Transverse colon (tissue), 4 donors: Measurements from ENCODE around the gene ZNF574. TPM values are rescaled to one million over a fixed set of nuclear protein-coding genes. Genes with fewer than 3 reads are reported as not detected.

Experiments used
- DNase-seq: peaks from one replicate; pipeline ENCODE4 v3.0.0-alpha.2; 2019
- H3K27ac ChIP-seq, 4 donors: fragments of 200-600 bp; sonication (generic); 2 replicates each; pipeline ENCODE4 v1.5.1; 2016 to 2018; ENCODE audit warnings: inconsistent platforms in 4 of 4
- H3K27me3 ChIP-seq: fragments of 200-600 bp; sonication (generic); 2 replicates; pipeline ENCODE4 v1.5.1; 2017; ENCODE audit warnings: inconsistent platforms
- H3K36me3 ChIP-seq, 4 donors: fragments of 200-600 bp; sonication (generic); 2 replicates each; pipeline ENCODE4 v1.5.1; 2017 to 2019; ENCODE audit warnings: inconsistent platforms in 4 of 4
- H3K4me1 ChIP-seq, 4 donors: fragments of 200-600 bp; sonication (generic); 2 replicates each; pipeline ENCODE4 v1.5.1; 2017 to 2020; ENCODE audit warnings: inconsistent platforms in 4 of 4
- H3K4me3 ChIP-seq, 4 donors: fragments of 200-600 bp; sonication (generic); 1 replicate in 1 of 4; 2 replicates in 3 of 4; pipeline versions ENCODE4 v1.5.1 to v1.6.1; 2017 to 2019; ENCODE audit warnings: inconsistent platforms in 4 of 4
- H3K9me3 ChIP-seq, 2 donors: fragments of 200-600 bp; sonication (generic); 2 replicates each; pipeline ENCODE4 v1.5.1; 2017 to 2019; ENCODE audit warnings: inconsistent platforms in 2 of 2
- EP300 ChIP-seq: sonication (generic); formaldehyde crosslinking; IDR thresholded peaks from one replicate; pipeline ENCODE4 v1.6.1; 2017; ENCODE audit warnings: antibody characterized with exemption, low read depth
- POLR2A ChIP-seq: fragments of 450-650 bp; IDR thresholded peaks from one replicate; pipeline ENCODE4 v1.6.1; 2016; ENCODE audit warnings: antibody characterized with exemption, mild to moderate bottlenecking, moderate library complexity
- POLR2AphosphoS5 ChIP-seq, 3 donors: sonication (generic); formaldehyde crosslinking; IDR thresholded peaks; one replicate each; pipeline ENCODE4 v1.6.1; 2016; ENCODE audit warnings: antibody characterized with exemption in 3 of 3
- WGBS, 2 donors: methylation state at CpG; one replicate each; pipeline ENCODE4 v1.1.5; 2018; ENCODE audit warnings: low coverage in 1 of 2; 5-methylcytosine and 5-hydroxymethylcytosine counted together
- in situ Hi-C, 4 donors: fragments of 200-750 bp; cut with MboI; loops; one replicate each; pipeline versions ENCODE4 v1.15.0 to v1.15.1; 2017; ENCODE audit warnings: low sequenced_read_pairs in 3 of 4, low pct_ligation_motif_present in 1 of 4, low pct_unique_long_range_greater_than_20kb in 1 of 4
- intact Hi-C: fragments of 100-400 bp; cut with DNase I; formaldehyde crosslinking; loops from one replicate; pipeline ENCODE4 v1.15.1; 2023; ENCODE audit warnings: low total_unique reads
- total RNA-seq, 4 donors: library from RNA; depleted of rRNA; stranded (reverse); fragments of >200 nt; gene quantifications; one replicate each; pipeline ENCODE4 v1.1.0, GENCODE V29; 2016
- TF ChIP-seq, protein P1 (sequence below), 5 experiments: fragments of 200-600 bp in 3 of 5; fragments of 450-650 bp in 2 of 5; sonication (generic) in 3 of 5; IDR thresholded peaks; 1 replicate in 2 of 5; 2 replicates in 3 of 5; pipeline ENCODE4 v1.5.1; 2016 to 2017; ENCODE audit warnings: antibody characterized with exemption in 5 of 5, inconsistent platforms in 3 of 5, mild to moderate bottlenecking in 2 of 5, moderate library complexity in 1 of 5

Gene ZNF574
- total RNA-seq, 4 donors from 2014 or later: 8.0 to 18.7 (median 16.5) TPM

DNA sequence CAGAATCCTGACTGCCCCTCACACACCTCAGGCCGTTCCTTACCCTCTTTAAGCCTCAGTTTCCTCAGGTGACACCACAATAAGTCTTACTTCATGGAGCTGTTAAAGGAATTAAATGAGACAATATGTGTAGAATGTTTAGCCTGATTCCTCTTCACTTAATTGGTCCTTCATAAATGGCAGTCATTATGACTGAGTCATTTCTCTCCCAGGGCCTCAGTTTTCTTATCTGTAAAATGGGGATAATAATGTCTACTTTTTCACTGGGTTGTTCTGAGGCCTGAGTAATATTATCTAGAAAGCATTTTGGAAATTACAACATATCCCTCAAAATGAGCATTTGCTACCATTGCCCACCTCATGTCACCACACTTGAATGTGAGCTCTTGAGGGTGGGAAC lies 34.7 kb downstream of the ZNF574 start:
- in situ Hi-C loops: loop anchor here in 3 of 4 donors (10.0 to 25.0 kb wide), 2 partner anchors 202 to 214 kb away; partner anchors contain the start of genes PAFAH1B3 (in 2 of the 3), PRR19 (in 2 of the 3), TMEM145 (in 2 of the 3) and MEGF8 (in 1 of the 3)
- Histone ChIP-seq H3K9me3 (no peaks in the 10 kb centered on the region), H3K4me3 (no peak overlapping the region), H3K27me3 (peaks cover 12% of the 10 kb centered on the region), H3K36me3 (no peaks in the 10 kb centered on the region), H3K4me1 (peaks cover 0 to 11% (median 2%) of the 10 kb centered on the region in 4 donors), H3K27ac (no peak overlapping the region)
- 70% methylated on average over 1 of the region's 1 CpG; no CpG with 5 or more reads in 1 of the 2 donors for WGBS, 2 donors
- no peak for TF ChIP-seq EP300
- TF ChIP-seq POLR2AphosphoS5 (IDR thresholded peaks at IDR 0.05): no peak
- no peak for TF ChIP-seq POLR2A
- TF ChIP-seq, protein P1, sequence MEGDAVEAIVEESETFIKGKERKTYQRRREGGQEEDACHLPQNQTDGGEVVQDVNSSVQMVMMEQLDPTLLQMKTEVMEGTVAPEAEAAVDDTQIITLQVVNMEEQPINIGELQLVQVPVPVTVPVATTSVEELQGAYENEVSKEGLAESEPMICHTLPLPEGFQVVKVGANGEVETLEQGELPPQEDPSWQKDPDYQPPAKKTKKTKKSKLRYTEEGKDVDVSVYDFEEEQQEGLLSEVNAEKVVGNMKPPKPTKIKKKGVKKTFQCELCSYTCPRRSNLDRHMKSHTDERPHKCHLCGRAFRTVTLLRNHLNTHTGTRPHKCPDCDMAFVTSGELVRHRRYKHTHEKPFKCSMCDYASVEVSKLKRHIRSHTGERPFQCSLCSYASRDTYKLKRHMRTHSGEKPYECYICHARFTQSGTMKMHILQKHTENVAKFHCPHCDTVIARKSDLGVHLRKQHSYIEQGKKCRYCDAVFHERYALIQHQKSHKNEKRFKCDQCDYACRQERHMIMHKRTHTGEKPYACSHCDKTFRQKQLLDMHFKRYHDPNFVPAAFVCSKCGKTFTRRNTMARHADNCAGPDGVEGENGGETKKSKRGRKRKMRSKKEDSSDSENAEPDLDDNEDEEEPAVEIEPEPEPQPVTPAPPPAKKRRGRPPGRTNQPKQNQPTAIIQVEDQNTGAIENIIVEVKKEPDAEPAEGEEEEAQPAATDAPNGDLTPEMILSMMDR (IDR thresholded peaks at IDR 0.05): no peak
- no peak for DNase-seq
- intact Hi-C loops: no loop called here

DNA sequence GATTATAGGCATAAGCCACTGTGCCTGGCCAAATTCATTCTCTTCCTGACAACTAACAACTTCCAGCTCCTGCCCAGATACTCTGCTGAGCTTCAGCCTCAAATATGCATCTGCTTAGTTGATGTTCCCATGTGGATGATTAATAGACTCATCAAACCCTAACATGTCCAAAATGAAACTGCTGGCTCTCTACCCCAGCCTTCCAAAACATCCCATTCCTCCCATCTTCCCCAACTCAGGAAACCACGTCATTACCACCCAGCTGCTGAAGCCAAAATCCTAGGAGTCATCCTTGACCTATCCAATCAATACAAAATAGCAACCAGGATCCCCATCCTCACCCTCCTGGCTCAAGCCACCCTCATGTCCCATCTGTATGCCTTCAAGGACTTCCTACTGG lies 35.4 kb downstream of the ZNF574 start:
- Histone ChIP-seq H3K4me3 (no peak overlapping the region), H3K9me3 (no peaks in the 10 kb centered on the region), H3K4me1 (peaks cover 0 to 11% (median 2%) of the 10 kb centered on the region in 4 donors), H3K27ac (no peak overlapping the region), H3K27me3 (peaks cover 10% of the 10 kb centered on the region), H3K36me3 (no peaks in the 10 kb centered on the region)
- intact Hi-C loops (no loop called here), in situ Hi-C loops (loop anchor here in 3 of 4 donors (10.0 to 25.0 kb wide), 2 partner anchors 201 to 213 kb away; partner anchors contain the start of genes PAFAH1B3 (in 2 of the 3), PRR19 (in 2 of the 3), TMEM145 (in 2 of the 3) and MEGF8 (in 1 of the 3))
- WGBS, 2 donors: 77% methylated on average over 1 of the region's 1 CpG; no CpG with 5 or more reads in 1 of the 2 donors
- DNase-seq: no peak
- TF ChIP-seq POLR2AphosphoS5 (IDR thresholded peaks at IDR 0.05): no peak
- TF ChIP-seq POLR2A: no peak
- TF ChIP-seq EP300: no peak
- TF ChIP-seq, protein P1 (IDR thresholded peaks at IDR 0.05): no peak

DNA sequence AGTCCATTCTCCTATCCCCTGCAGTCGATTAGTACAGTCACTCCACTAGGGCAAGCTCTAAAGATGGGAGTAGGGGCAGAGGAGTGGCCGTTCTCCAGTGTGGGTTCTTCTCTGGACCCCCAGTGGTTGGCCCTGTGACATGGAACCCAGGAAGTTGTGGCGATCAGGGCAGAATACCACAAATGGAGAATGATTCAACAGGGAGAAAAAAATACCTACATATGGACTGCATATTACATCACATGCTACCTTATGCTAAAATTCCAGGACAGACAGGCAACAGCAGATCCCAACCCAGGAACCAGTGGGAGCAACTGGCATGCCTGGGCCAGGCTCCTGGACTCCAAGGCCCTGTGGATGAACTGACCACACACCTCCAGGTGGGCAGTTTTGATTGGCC lies 35.8 kb downstream of the ZNF574 start:
- DNase-seq: no peak
- H3K4me1 ChIP-seq: peaks cover 0 to 11% (median 2%) of the 10 kb centered on the region in 4 donors
- H3K27ac ChIP-seq: no peak overlapping the region
- in situ Hi-C loops (loop anchor here in 3 of 4 donors (10.0 to 25.0 kb wide), 2 partner anchors 200 to 213 kb away; partner anchors contain the start of genes PAFAH1B3 (in 2 of the 3), PRR19 (in 2 of the 3), TMEM145 (in 2 of the 3) and MEGF8 (in 1 of the 3)), intact Hi-C loops (no loop called here)
- TF ChIP-seq, protein P1 (IDR thresholded peaks at IDR 0.05): no peak
- TF ChIP-seq EP300: no peak
- no peak for TF ChIP-seq POLR2A
- TF ChIP-seq POLR2AphosphoS5 (IDR thresholded peaks at IDR 0.05): no peak
- H3K9me3 ChIP-seq: no peaks in the 10 kb centered on the region
- no peaks in the 10 kb centered on the region for H3K36me3 ChIP-seq
- whole genome bisulfite sequencing, 2 donors: 79 to 81% methylated on average over 2 to 3 of the region's 3 CpGs
- H3K27me3 ChIP-seq: peaks cover 8% of the 10 kb centered on the region
- no peak overlapping the region for H3K4me3 ChIP-seq

DNA sequence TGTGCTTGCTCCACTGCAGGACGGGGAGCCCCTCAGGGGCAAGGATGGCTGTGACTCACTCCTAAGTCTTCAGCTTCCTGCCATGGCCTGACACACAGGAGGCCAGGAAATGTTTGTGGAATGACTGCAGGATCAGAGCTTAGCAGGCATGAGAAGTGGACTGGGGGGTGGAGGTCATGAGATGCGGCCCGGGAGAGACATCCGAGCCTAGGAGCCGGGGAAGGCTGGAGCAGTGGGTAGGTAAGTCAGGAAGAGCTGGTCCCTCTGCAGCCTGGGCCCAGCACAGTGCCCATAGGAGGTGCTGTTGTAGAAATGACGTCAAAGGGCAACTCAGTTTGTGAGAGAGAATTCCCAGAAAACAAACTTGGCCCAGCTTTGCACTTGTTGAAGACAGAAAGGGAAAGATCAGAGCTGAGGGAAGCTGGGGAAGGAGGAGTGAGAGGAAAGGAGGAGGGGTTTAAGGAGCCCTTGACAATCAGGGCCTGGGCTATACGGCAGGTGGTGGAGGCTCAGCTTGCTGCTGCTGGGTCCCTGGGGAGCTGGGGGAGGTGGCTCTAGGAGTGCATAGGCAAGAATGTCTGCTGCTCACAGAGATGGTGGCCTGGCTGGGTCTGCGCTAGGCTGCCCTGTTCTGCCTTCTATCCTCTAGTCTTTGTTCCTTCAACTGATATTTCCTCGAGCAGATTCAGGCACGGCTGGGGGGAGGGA lies 37.8 kb downstream of the ZNF574 start:
- DNase-seq: no peak
- H3K9me3 ChIP-seq: no peaks in the 10 kb centered on the region
- peak overlapping the region in 3 of 4 donors; percentile 8 to 67 (median 47) for H3K27ac ChIP-seq
- TF ChIP-seq, protein P1 (IDR thresholded peaks at IDR 0.05): no peak
- TF ChIP-seq POLR2AphosphoS5 (IDR thresholded peaks at IDR 0.05) (no peak), EP300 (no peak), POLR2A (no peak)
- WGBS, 2 donors: 40 to 48% methylated on average over 3 to 10 of the region's 10 CpGs
- H3K36me3 ChIP-seq: no peaks in the 10 kb centered on the region
- no peak overlapping the region for H3K4me3 ChIP-seq
- peaks cover 0 to 11% (median 2%) of the 10 kb centered on the region in 4 donors for H3K4me1 ChIP-seq
- in situ Hi-C loops: loop anchor here in 3 of 4 donors (10.0 to 25.0 kb wide), 2 partner anchors 199 to 211 kb away; partner anchors contain the start of genes PAFAH1B3 (in 2 of the 3), PRR19 (in 2 of the 3), TMEM145 (in 2 of the 3) and MEGF8 (in 1 of the 3)
- intact Hi-C loops: no loop called here
- no peaks in the 10 kb centered on the region for H3K27me3 ChIP-seq
